Sigmoid colon (tissue), 7 donors: Measurements from ENCODE around the gene USP1. TPM values are rescaled to one million over a fixed set of nuclear protein-coding genes. Genes with fewer than 3 reads are reported as not detected.

Experiments
- DNase-seq: peaks from one replicate; pipeline ENCODE4 v3.0.0-alpha.2; 2019
- H3K27ac ChIP-seq, 4 donors: fragments of 200-600 bp; sonication (generic); one replicate each; pipeline ENCODE4 v1.5.1; 2016 to 2019; ENCODE audit warnings: mild to moderate bottlenecking in 1 of 4
- H3K27me3 ChIP-seq, 3 donors: fragments of 200-600 bp; sonication (generic); one replicate each; pipeline ENCODE4 v1.5.1; 2019; ENCODE audit warnings: mild to moderate bottlenecking in 1 of 3
- H3K36me3 ChIP-seq, 4 donors: fragments of 200-600 bp; sonication (generic); one replicate each; pipeline ENCODE4 v1.5.1; 2016 to 2019
- H3K4me1 ChIP-seq, 4 donors: fragments of 200-600 bp; sonication (generic); one replicate each; pipeline ENCODE4 v1.5.1; 2017 to 2019
- H3K4me3 ChIP-seq, 4 donors: fragments of 200-600 bp; sonication (generic); one replicate each; pipeline ENCODE4 v1.5.1; 2017 to 2019; ENCODE audit warnings: mild to moderate bottlenecking in 2 of 4, moderate library complexity in 1 of 4
- H3K9me3 ChIP-seq, 4 donors: fragments of 200-600 bp in 3 of 4; sonication (generic) in 3 of 4; one replicate each; pipeline versions ENCODE4 v1.5.1 to v1.6.1; 2013 to 2019
- CTCF ChIP-seq, 4 experiments: fragments of 450-650 bp in 3 of 4; fragments of 200-600 bp in 1 of 4; IDR thresholded peaks; one replicate each; pipeline ENCODE4 v1.5.1; 2016 to 2019; ENCODE audit warnings: antibody characterized with exemption in 4 of 4, mild to moderate bottlenecking in 3 of 4, moderate library complexity in 2 of 4
- EP300 ChIP-seq, 4 donors: sonication (generic); formaldehyde crosslinking; IDR thresholded peaks; one replicate each; pipeline ENCODE4 v1.6.1; 2017; ENCODE audit warnings: antibody characterized with exemption in 4 of 4
- POLR2A ChIP-seq, 2 donors: fragments of 450-650 bp; IDR thresholded peaks; one replicate each; pipeline ENCODE4 v1.6.1; 2016; ENCODE audit warnings: antibody characterized with exemption in 2 of 2, mild to moderate bottlenecking in 2 of 2, moderate library complexity in 2 of 2
- POLR2AphosphoS5 ChIP-seq, 4 donors: sonication (generic); formaldehyde crosslinking; IDR thresholded peaks; one replicate each; pipeline ENCODE4 v1.6.1; 2017; ENCODE audit warnings: antibody characterized with exemption in 4 of 4
- WGBS, 2 donors: extraction: QIAGEN DNeasy Blood & Tissue Kit; methylation state at CpG; one replicate each; pipeline ENCODE4 v1.1.7; 2013; 5-methylcytosine and 5-hydroxymethylcytosine counted together
- intact Hi-C: fragments of 100-400 bp; cut with DNase I; formaldehyde crosslinking; loops from one replicate; pipeline ENCODE4 v1.15.1; 2023
- polyA plus RNA-seq, 3 donors: library from polyadenylated mRNA; stranded (reverse); fragments of 200-250 nt; gene quantifications; one replicate each; pipeline ENCODE4 v1.2.3, GENCODE V29; 2013
- total RNA-seq, 4 donors: library from RNA; depleted of rRNA; stranded (reverse); fragments of >200 nt; gene quantifications; one replicate each; pipeline ENCODE4 v1.1.0, GENCODE V29; 2016
- donor health status: healthy with polysubstance abuse.
- donor health status: Bipolar disorder and iron deficiency.
- donor health status: healthy.

Gene USP1
- total RNA-seq (10 to 100 TPM; 20.5 to 35.7 (median 27.6) TPM), polyA plus RNA-seq (10 to 100 TPM; 14.4 to 18.5 (median 15.0) TPM)

- Histone ChIP-seq H3K4me1 (peaks cover 0 to 40% (median 31%) of the 10 kb centered on the region in 4 donors), H3K9me3 (no peaks in the 10 kb centered on the region), H3K27me3 (no peaks in the 10 kb centered on the region), H3K4me3 (peak within 1 kb of the TSS; percentile 83 to 96 (median 88)), H3K36me3 (peaks cover 0 to 4% (median 0%) of the 10 kb centered on the region in 4 donors), H3K27ac (peak within 1 kb of the TSS; percentile 92 to 100 (median 98))
- intact Hi-C loops = loop anchor here (5.0 to 10.0 kb wide), 2 partner anchors 346 to 928 kb away; partner anchors contain the start of genes ALG6 and ATG4C
- 0% methylated on average over 76 of the region's 76 CpGs for WGBS, 2 donors
- DNase-seq = peak; percentile 99
- TF ChIP-seq CTCF (IDR thresholded peaks at IDR 0.05) (no peak), POLR2AphosphoS5 (IDR thresholded peaks at IDR 0.05) (peak in 3 of 4 donors; percentile 6 to 87 (median 56))
These were observed at the start of gene USP1 for GRCh38 chr1:62436466-62437272. TSS of gene USP1 (plus strand) at chr1:62437049. CDS start at chr1:62439868, 2,819 bp downstream.

GRCh38 chr1:62389531-62389930 is 47.3 kb upstream of the USP1 start:
- TF ChIP-seq EP300 (IDR thresholded peaks at IDR 0.05) = no peak
- TF ChIP-seq CTCF (IDR thresholded peaks at IDR 0.05) = no peak
- TF ChIP-seq POLR2AphosphoS5 (IDR thresholded peaks at IDR 0.05) = no peak
- no peak for TF ChIP-seq POLR2A (IDR thresholded peaks at IDR 0.05)
- H3K27me3 ChIP-seq = no peaks in the 10 kb centered on the region
- 96 to 97% methylated on average over 6 of the region's 6 CpGs for WGBS, 2 donors
- H3K4me1 ChIP-seq = peaks cover 0 to 7% (median 5%) of the 10 kb centered on the region in 4 donors
- H3K4me3 ChIP-seq = no peak overlapping the region
- no peak overlapping the region for H3K27ac ChIP-seq
- no peak for DNase-seq
- H3K9me3 ChIP-seq = no peaks in the 10 kb centered on the region
- intact Hi-C loops = no loop called here
- no peaks in the 10 kb centered on the region for H3K36me3 ChIP-seq

- Histone ChIP-seq H3K9me3 (no peaks in the 10 kb centered on the region), H3K27ac (no peak overlapping the region), H3K4me1 (peaks cover 0 to 2% (median under 1%) of the 10 kb centered on the region in 4 donors), H3K36me3 (no peaks in the 10 kb centered on the region), H3K4me3 (no peak overlapping the region), H3K27me3 (no peaks in the 10 kb centered on the region)
- 90 to 94% methylated on average over 7 of the region's 7 CpGs for WGBS, 2 donors
- intact Hi-C loops = no loop called here
- DNase-seq = no peak
- TF ChIP-seq POLR2AphosphoS5 (IDR thresholded peaks at IDR 0.05) (no peak), EP300 (IDR thresholded peaks at IDR 0.05) (no peak), POLR2A (IDR thresholded peaks at IDR 0.05) (no peak), CTCF (IDR thresholded peaks at IDR 0.05) (no peak)
These were observed 46.8 kb upstream of the USP1 start for GRCh38 chr1:62390071-62390470.

GRCh38 chr1:62391369-62391971 is 45.4 kb upstream of the USP1 start:
- H3K4me1 ChIP-seq = no peaks in the 10 kb centered on the region
- no peak for TF ChIP-seq POLR2AphosphoS5 (IDR thresholded peaks at IDR 0.05)
- no peak for TF ChIP-seq EP300 (IDR thresholded peaks at IDR 0.05)
- no peak for TF ChIP-seq POLR2A (IDR thresholded peaks at IDR 0.05)
- no peak for TF ChIP-seq CTCF (IDR thresholded peaks at IDR 0.05)
- no peaks in the 10 kb centered on the region for H3K27me3 ChIP-seq
- H3K4me3 ChIP-seq = no peak overlapping the region
- no peak overlapping the region for H3K27ac ChIP-seq
- 20 to 33% methylated on average over 3 of the region's 3 CpGs for WGBS, 2 donors
- H3K36me3 ChIP-seq = no peaks in the 10 kb centered on the region
- H3K9me3 ChIP-seq = no peaks in the 10 kb centered on the region
- DNase-seq = no peak
- intact Hi-C loops = no loop called here
